Lower leg skin (tissue), 3 donors: ENCODE results near the gene METTL3.

Source experiments
- CTCF ChIP-seq, 3 donors: fragments of 450-650 bp; IDR thresholded peaks; one replicate each; pipeline ENCODE4 v1.5.1; 2016; ENCODE audit warnings: antibody characterized with exemption in 3 of 3, mild to moderate bottlenecking in 3 of 3, moderate library complexity in 2 of 3
- POLR2A ChIP-seq, 2 donors: fragments of 450-650 bp; IDR thresholded peaks; one replicate each; pipeline ENCODE4 v1.6.1; 2016 to 2017; ENCODE audit warnings: antibody characterized with exemption in 2 of 2, mild to moderate bottlenecking in 1 of 2, moderate library complexity in 1 of 2

DNA sequence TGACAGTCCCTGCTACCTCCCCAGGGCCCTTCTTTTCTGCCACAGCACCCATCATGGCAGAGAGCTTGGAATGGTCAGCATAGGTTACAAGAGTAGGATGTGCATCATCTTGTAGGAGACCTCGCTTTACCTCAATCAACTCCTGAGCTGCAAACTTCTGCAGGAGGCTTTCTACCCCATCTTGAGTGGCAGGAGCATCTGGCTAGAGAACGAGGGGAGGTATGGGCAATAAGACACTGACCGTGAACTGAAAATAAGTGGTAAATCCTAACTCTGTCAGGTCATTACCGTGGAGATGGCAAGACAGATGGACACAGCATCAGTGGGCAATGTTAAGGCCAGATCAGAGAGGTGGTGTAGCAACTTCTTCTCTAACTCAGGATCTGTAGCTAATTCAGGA lies 7.8 kb downstream of the METTL3 start:
- TF ChIP-seq CTCF (IDR thresholded peaks at IDR 0.05) = no peak
- TF ChIP-seq POLR2A (IDR thresholded peaks at IDR 0.05) = no peak
